Prostate gland (tissue), 2 donors: Measurements from ENCODE around the gene PLK5.

Source experiments
- POLR2A ChIP-seq: fragments of 450-650 bp; IDR thresholded peaks from one replicate; pipeline ENCODE4 v1.6.1; 2016; ENCODE audit warnings: antibody characterized with exemption, mild to moderate bottlenecking
- POLR2AphosphoS5 ChIP-seq: sonication (generic); formaldehyde crosslinking; IDR thresholded peaks from one replicate; pipeline ENCODE4 v1.6.1; 2017; ENCODE audit warnings: antibody characterized with exemption
- TF ChIP-seq, protein P1 (sequence below), 4 experiments: fragments of 200-600 bp in 2 of 4; fragments of 450-650 bp in 2 of 4; sonication (generic) in 2 of 4; IDR thresholded peaks; 1 replicate in 3 of 4; 2 replicates in 1 of 4; pipeline ENCODE4 v1.5.1; 2016 to 2019; ENCODE audit warnings: antibody characterized with exemption in 4 of 4, mild to moderate bottlenecking in 2 of 4, moderate library complexity in 2 of 4

DNA sequence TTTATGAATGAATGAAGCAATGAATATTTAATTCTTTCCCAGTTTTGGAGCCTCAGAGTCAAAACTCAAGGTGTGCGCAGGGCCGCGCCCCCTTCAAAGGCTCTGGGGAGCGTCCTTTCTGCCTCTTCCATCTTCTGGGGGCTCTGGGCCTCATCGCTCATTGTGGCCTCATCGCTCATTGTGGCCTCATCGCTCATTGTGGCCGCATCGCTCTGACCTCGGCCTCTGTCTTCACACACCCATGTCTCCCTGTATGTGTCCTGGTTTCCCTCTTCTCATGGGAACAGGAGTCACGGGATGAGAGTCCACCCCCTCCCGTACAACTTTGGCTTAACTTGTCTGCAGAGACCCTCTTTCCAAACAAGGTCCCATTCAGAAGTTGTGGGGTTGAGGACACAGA, 47.5 kb downstream of the PLK5 start:
- TF ChIP-seq, protein P1, sequence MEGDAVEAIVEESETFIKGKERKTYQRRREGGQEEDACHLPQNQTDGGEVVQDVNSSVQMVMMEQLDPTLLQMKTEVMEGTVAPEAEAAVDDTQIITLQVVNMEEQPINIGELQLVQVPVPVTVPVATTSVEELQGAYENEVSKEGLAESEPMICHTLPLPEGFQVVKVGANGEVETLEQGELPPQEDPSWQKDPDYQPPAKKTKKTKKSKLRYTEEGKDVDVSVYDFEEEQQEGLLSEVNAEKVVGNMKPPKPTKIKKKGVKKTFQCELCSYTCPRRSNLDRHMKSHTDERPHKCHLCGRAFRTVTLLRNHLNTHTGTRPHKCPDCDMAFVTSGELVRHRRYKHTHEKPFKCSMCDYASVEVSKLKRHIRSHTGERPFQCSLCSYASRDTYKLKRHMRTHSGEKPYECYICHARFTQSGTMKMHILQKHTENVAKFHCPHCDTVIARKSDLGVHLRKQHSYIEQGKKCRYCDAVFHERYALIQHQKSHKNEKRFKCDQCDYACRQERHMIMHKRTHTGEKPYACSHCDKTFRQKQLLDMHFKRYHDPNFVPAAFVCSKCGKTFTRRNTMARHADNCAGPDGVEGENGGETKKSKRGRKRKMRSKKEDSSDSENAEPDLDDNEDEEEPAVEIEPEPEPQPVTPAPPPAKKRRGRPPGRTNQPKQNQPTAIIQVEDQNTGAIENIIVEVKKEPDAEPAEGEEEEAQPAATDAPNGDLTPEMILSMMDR (IDR thresholded peaks at IDR 0.05): no peak
- TF ChIP-seq POLR2AphosphoS5: no peak
- no peak for TF ChIP-seq POLR2A
